ENCODE measurements around the gene TRRAP. TPM values are rescaled to one million over a fixed set of nuclear protein-coding genes. Genes with fewer than 3 reads are reported as not detected.

Gene TRRAP
- total and polyA plus RNA-seq, 2 experiments from 2014 or later = 14.9 to 58.7 TPM

- H3K4me1 Mint-ChIP-seq = peaks cover 8% of the 10 kb centered on the region
- H2AFZ ChIP-seq = no peak overlapping the region
- no peaks in the 10 kb centered on the region for H3K9me2 ChIP-seq (ENCODE audit: insufficient read depth)
- no peaks in the 10 kb centered on the region; the same call in 1 of the 2 replicates for H3F3A ChIP-seq (replicated peaks; ENCODE audit: low read depth)
- peaks cover 7% of the 10 kb centered on the region; the same call in 1 of the 2 replicates for H3K4me1 ChIP-seq (ENCODE audit: insufficient read depth)
- H3K36me3 ChIP-seq (ENCODE audit: insufficient read depth) = no peaks in the 10 kb centered on the region
- H4K20me1 ChIP-seq (replicated peaks; ENCODE audit: insufficient read depth) = no peaks in the 10 kb centered on the region
- no peaks in the 10 kb centered on the region; the same call in 2 of the 3 replicates for H3K36me3 Mint-ChIP-seq (ENCODE audit: low read depth)
- no peak for ATAC-seq
- no peaks in the 10 kb centered on the region for H3K27me3 ChIP-seq (ENCODE audit: insufficient read depth)
- H3K4me3 Mint-ChIP-seq = no peak overlapping the region
- peaks cover 9% of the 10 kb centered on the region for H3K27me3 Mint-ChIP-seq (ENCODE audit: insufficient read depth, low read depth, poor library complexity)
- H3K4me2 ChIP-seq = no peak overlapping the region
- no peaks in the 10 kb centered on the region for H3K79me2 ChIP-seq (replicated peaks; ENCODE audit: insufficient read depth)
- no peak for DNase-seq (ENCODE audit: low spot score)
- H3K27ac Mint-ChIP-seq = no peak overlapping the region
- H3K27ac ChIP-seq (ENCODE audit: low read depth) = no peak overlapping the region
- TF ChIP-seq NANOG (IDR thresholded peaks at IDR 0.05; ENCODE audit: borderline replicate concordance) (no peak), ZNF462 (CRISPR knock-in tag; IDR thresholded peaks at IDR 0.05) (no peak), EZH2 (IDR thresholded peaks at IDR 0.05; ENCODE audit: low read depth, unreplicated experiment) (no peak), CREB1 (CRISPR knock-in tag; IDR thresholded peaks at IDR 0.05; ENCODE audit: low read depth) (no peak), ZNF331 (CRISPR knock-in tag; IDR thresholded peaks at IDR 0.05; ENCODE audit: low read depth) (no peak), ETS1 (IDR thresholded peaks at IDR 0.05) (no peak), EZH2phosphoT487 (IDR thresholded peaks at IDR 0.05; ENCODE audit: unreplicated experiment) (no peak), ZNF114 (CRISPR knock-in tag; IDR thresholded peaks at IDR 0.05) (no peak), POLR2AphosphoS5 (IDR thresholded peaks at IDR 0.05; ENCODE audit: low read depth) (no peak), STAT1 (IDR thresholded peaks at IDR 0.05; ENCODE audit: unreplicated experiment) (no peak), CTCF (conservative IDR thresholded peaks at IDR 0.05; ENCODE audit: low read depth in 2 of 2) (no peak), JUNB (IDR thresholded peaks at IDR 0.05; ENCODE audit: unreplicated experiment) (no peak), REST (IDR thresholded peaks at IDR 0.05; ENCODE audit: unreplicated experiment) (no peak)
- H3K4me3 ChIP-seq = no peak overlapping the region
- no peaks in the 10 kb centered on the region for H3K9me3 Mint-ChIP-seq
Measured at GRCh38 chr7:98834949-98835348, 43.4 kb upstream of the TRRAP start.

Data from GM23338 (cell line).